H9 (cell line): ENCODE data around the gene SIVA1. TPM values are rescaled to one million over a fixed set of nuclear protein-coding genes. Genes with fewer than 3 reads are reported as not detected.

Experiments
- DNase-seq: peaks from one replicate; pipeline ENCODE4 v3.0.0-alpha.2; 2017
- H2AFZ ChIP-seq: one replicate; pipeline ENCODE4 v1.6.1; 2013; ENCODE audit warnings: mild to moderate bottlenecking, low read length, control low read depth, moderate library complexity
- H2AK5ac ChIP-seq: 2 replicates; pipeline ENCODE4 v1.6.1; 2013; ENCODE audit warnings: low read length, control low read depth, mixed read lengths; ENCODE audit not compliant: insufficient read length
- H2BK120ac ChIP-seq: one replicate; pipeline ENCODE4 v1.6.1; 2013; ENCODE audit warnings: low read depth, mild to moderate bottlenecking, low read length, control low read depth, inconsistent platforms; ENCODE audit not compliant: poor library complexity, severe bottlenecking
- H2BK12ac ChIP-seq: 2 replicates; pipeline ENCODE4 v1.6.1; 2013; ENCODE audit warnings: low read length, control low read depth, mixed read lengths, low read depth; ENCODE audit not compliant: insufficient read length
- H2BK15ac ChIP-seq: 2 replicates; pipeline ENCODE4 v1.6.1; 2013; ENCODE audit warnings: low read depth, low read length, control low read depth
- H2BK20ac ChIP-seq: one replicate; pipeline ENCODE4 v1.6.1; 2013; ENCODE audit warnings: low read depth, mild to moderate bottlenecking, low read length, control low read depth, inconsistent platforms; ENCODE audit not compliant: poor library complexity, severe bottlenecking
- H2BK5ac ChIP-seq: 2 replicates; pipeline ENCODE4 v1.6.1; 2013; ENCODE audit warnings: low read length, control low read depth, mixed read lengths; ENCODE audit not compliant: insufficient read length
- H3K14ac ChIP-seq: 2 replicates; pipeline ENCODE4 v1.6.1; 2013; ENCODE audit warnings: low read length, control low read depth; ENCODE audit not compliant: insufficient read depth
- H3K18ac ChIP-seq: 2 replicates; pipeline ENCODE4 v1.6.1; 2013; ENCODE audit warnings: low read depth, mild to moderate bottlenecking, mixed read lengths, low read length, control low read depth; ENCODE audit not compliant: insufficient read length
- H3K23ac ChIP-seq: 2 replicates; pipeline ENCODE4 v1.6.1; 2013; ENCODE audit warnings: low read length, control low read depth, mixed read lengths, low read depth; ENCODE audit not compliant: insufficient read length
- H3K23me2 ChIP-seq: 2 replicates; pipeline ENCODE4 v1.6.1; 2013; ENCODE audit warnings: low read depth, mild to moderate bottlenecking, mixed read lengths, low read length, control low read depth; ENCODE audit not compliant: insufficient read length, poor library complexity, severe bottlenecking
- H3K27ac ChIP-seq: 2 replicates; pipeline ENCODE4 v1.5.1; 2013; ENCODE audit warnings: low read length, control low read depth, mixed read lengths, low read depth; ENCODE audit not compliant: insufficient read length
- H3K27me3 ChIP-seq: 2 replicates; pipeline ENCODE4 v1.6.1; 2013; ENCODE audit warnings: low read length, control low read depth, inconsistent platforms; ENCODE audit not compliant: insufficient read depth
- H3K4ac ChIP-seq: 2 replicates; pipeline ENCODE4 v1.6.1; 2013; ENCODE audit warnings: low read depth, mild to moderate bottlenecking, control low read depth, inconsistent platforms, low read length, moderate library complexity
- H3K4me1 ChIP-seq: 2 replicates; pipeline ENCODE4 v1.6.1; 2013; ENCODE audit warnings: low read length, control low read depth, inconsistent platforms; ENCODE audit not compliant: insufficient read depth
- H3K4me2 ChIP-seq: 2 replicates; pipeline ENCODE4 v1.6.1; 2013; ENCODE audit warnings: low read length, control low read depth, mixed read lengths; ENCODE audit not compliant: insufficient read length, insufficient read depth
- H3K56ac ChIP-seq: 2 replicates; pipeline ENCODE4 v1.6.1; 2013; ENCODE audit warnings: low read depth, mild to moderate bottlenecking, mixed read lengths, low read length, control low read depth; ENCODE audit not compliant: insufficient read length
- H3K79me1 ChIP-seq: 2 replicates; pipeline ENCODE4 v1.6.1; 2013; ENCODE audit warnings: low read depth, mild to moderate bottlenecking, moderate library complexity, low read length, control low read depth, inconsistent platforms; ENCODE audit not compliant: insufficient read depth, poor library complexity, severe bottlenecking
- H3K79me2 ChIP-seq: 2 replicates; pipeline ENCODE4 v1.6.1; 2013; ENCODE audit warnings: low read length, control low read depth, inconsistent platforms; ENCODE audit not compliant: insufficient read depth
- H3K9ac ChIP-seq: 2 replicates; pipeline ENCODE4 v1.6.1; 2013; ENCODE audit warnings: low read length, control low read depth, mixed read lengths; ENCODE audit not compliant: insufficient read length; ENCODE audit errors: extremely low read depth
- H3K9me3 ChIP-seq: one replicate; pipeline ENCODE4 v1.6.1; 2013; ENCODE audit warnings: low read depth, low read length, inconsistent platforms; ENCODE audit not compliant: control insufficient read depth
- H3T11ph ChIP-seq: one replicate; pipeline ENCODE4 v1.6.1; 2013; ENCODE audit warnings: mild to moderate bottlenecking, low read length, control low read depth, inconsistent platforms
- H4K20me1 ChIP-seq: one replicate; pipeline ENCODE4 v1.6.1; 2013; ENCODE audit not compliant: control insufficient read depth, insufficient read length, insufficient read depth
- H4K5ac ChIP-seq: 2 replicates; pipeline ENCODE4 v1.6.1; 2013; ENCODE audit warnings: low read depth, mild to moderate bottlenecking, mixed read lengths, low read length, control low read depth; ENCODE audit not compliant: insufficient read length
- H4K8ac ChIP-seq: replicated peaks from 2 replicates; pipeline ENCODE4 v1.6.1; 2013; ENCODE audit warnings: low read length, control low read depth, mixed read lengths, low read depth; ENCODE audit not compliant: insufficient read length
- H4K91ac ChIP-seq: 2 replicates; pipeline ENCODE4 v1.6.1; 2013; ENCODE audit warnings: low read depth, mild to moderate bottlenecking, moderate library complexity, mixed read lengths, low read length, control low read depth; ENCODE audit not compliant: insufficient read length
- H3K27ac Mint-ChIP-seq, 3 experiments: 2 replicates in 2 of 3; 3 replicates in 1 of 3; pipeline ENCODE4 v1.8.0; 2020 to 2021; ENCODE audit warnings: mixed read lengths in 3 of 3, mild to moderate bottlenecking in 1 of 3, moderate library complexity in 1 of 3
- H3K27me3 Mint-ChIP-seq: 2 replicates; pipeline ENCODE4 v1.8.0; 2021; ENCODE audit warnings: low read depth, mild to moderate bottlenecking, moderate library complexity, mixed read lengths
- H3K36me3 Mint-ChIP-seq, 3 experiments: 2 replicates in 2 of 3; 3 replicates in 1 of 3; pipeline ENCODE4 v1.8.0; 2020 to 2021; ENCODE audit warnings: low read depth in 3 of 3, mixed read lengths in 3 of 3; ENCODE audit not compliant: insufficient read depth in 1 of 3
- H3K4me1 Mint-ChIP-seq, 2 experiments: 2 replicates each; pipeline ENCODE4 v1.8.0; 2020; ENCODE audit warnings: mixed read lengths in 2 of 2
- H3K4me3 Mint-ChIP-seq, 2 experiments: 2 replicates in 1 of 2; 3 replicates in 1 of 2; pipeline ENCODE4 v1.8.0; 2020 to 2021; ENCODE audit warnings: mild to moderate bottlenecking in 2 of 2, mixed read lengths in 2 of 2, moderate library complexity in 1 of 2
- H3K9me3 Mint-ChIP-seq, 2 experiments: 2 replicates in 1 of 2; 3 replicates in 1 of 2; pipeline ENCODE4 v1.8.0; 2020; ENCODE audit warnings: mild to moderate bottlenecking in 2 of 2, mixed read lengths in 2 of 2, moderate library complexity in 1 of 2
- CTCF ChIP-seq: fragments of 200-600 bp; sonication (generic); conservative IDR thresholded peaks from 3 replicates; pipeline ENCODE4 v1.8.0; 2021; ENCODE audit warnings: antibody characterized with exemption, mild to moderate bottlenecking
- whole genome bisulfite sequencing: extraction: QIAGEN DNeasy Blood & Tissue Kit; methylation state at CpG from one replicate; pipeline ENCODE4 v1.1.7; 2013; ENCODE audit warnings: missing lambda C conversion rate, low lambda C conversion rate, mixed read lengths; ENCODE audit not compliant: insufficient read length; ENCODE audit errors: extremely low coverage; 5-methylcytosine and 5-hydroxymethylcytosine counted together
- total RNA-seq: library from RNA; stranded (reverse); gene quantifications from 2 replicates; pipeline ENCODE4 v1.2.1, GENCODE V29; 2021

SIVA1 gene
- total RNA-seq, 1 experiment from 2014 or later, result 125 TPM

- H3K4me1 Mint-ChIP-seq, result peaks cover 15 to 32% of the 10 kb centered on the region in 2 experiments
- no peaks in the 10 kb centered on the region for H3K79me2 ChIP-seq
- H2AK5ac ChIP-seq, result no peak overlapping the region
- no peaks in the 10 kb centered on the region for H4K20me1 ChIP-seq
- no peak overlapping the region for H2BK20ac ChIP-seq
- H3K4ac ChIP-seq, result no peak overlapping the region
- no peak overlapping the region for H2BK120ac ChIP-seq
- WGBS, result no CpG with 5 or more reads among the region's 45 CpGs
- H3K27ac Mint-ChIP-seq, result no peak overlapping the region
- H3K27me3 ChIP-seq, result peaks cover 20% of the 10 kb centered on the region; the same call in 1 of the 2 replicates
- no peak overlapping the region for H3K9ac ChIP-seq
- H4K8ac ChIP-seq, result no peak overlapping the region
- peak overlapping the region; percentile 69 to 86 for H3K4me3 Mint-ChIP-seq
- TF ChIP-seq CTCF, result no peak
- H2BK15ac ChIP-seq, result no peak overlapping the region
- H3K9me3 Mint-ChIP-seq, result peaks cover 4 to 5% of the 10 kb centered on the region in 2 experiments
- no peak overlapping the region for H4K91ac ChIP-seq
- H2BK5ac ChIP-seq, result no peak overlapping the region
- no peak overlapping the region for H2BK12ac ChIP-seq
- no peak overlapping the region for H3K18ac ChIP-seq
- peaks cover 67% of the 10 kb centered on the region for H3K27me3 Mint-ChIP-seq
- H3K79me1 ChIP-seq, result no peaks in the 10 kb centered on the region
- no peak for DNase-seq
- H3T11ph ChIP-seq, result no peak overlapping the region
- H3K56ac ChIP-seq, result no peak overlapping the region
- peaks cover 13% of the 10 kb centered on the region for H3K23me2 ChIP-seq
- H3K27ac ChIP-seq, result no peak overlapping the region
- H3K14ac ChIP-seq, result no peak overlapping the region
- no peak overlapping the region for H2AFZ ChIP-seq
- H3K23ac ChIP-seq, result no peak overlapping the region
- H3K9me3 ChIP-seq, result no peaks in the 10 kb centered on the region
- peaks cover 0 to 4% (median 0%) of the 10 kb centered on the region in 3 experiments; a peak in 2 of 7 replicates for H3K36me3 Mint-ChIP-seq
- H3K4me1 ChIP-seq, result no peaks in the 10 kb centered on the region; the same call in 1 of the 2 replicates
- no peak overlapping the region for H4K5ac ChIP-seq
- peak overlapping the region; percentile 9 for H3K4me2 ChIP-seq
These were observed 48.8 kb downstream of the SIVA1 start for GRCh38 chr14:104801520-104802393.
